ENCODE data around the gene NTMT2.

NTMT2 gene

GRCh38 chr1:170209125-170209524, 63.4 kb downstream of the NTMT2 start:
- no peak for TF ChIP-seq POLR2A (IDR thresholded peaks at IDR 0.05; ENCODE audit: low read depth, low read length)
- no peak for DNase-seq (ENCODE audit: insufficient read length, low spot score)
- no peak for FAIRE-seq

GRCh38 chr1:170210142-170210541, 64.4 kb downstream of the NTMT2 start:
- no peak for TF ChIP-seq POLR2A (IDR thresholded peaks at IDR 0.05; ENCODE audit: low read depth, low read length)
- no peak for DNase-seq (ENCODE audit: insufficient read length, low spot score)
- FAIRE-seq = no peak

GRCh38 chr1:170213596-170213995, 67.8 kb downstream of the NTMT2 start:
- DNase-seq (ENCODE audit: insufficient read length, low spot score) (no peak), FAIRE-seq (no peak)
- no peak for TF ChIP-seq POLR2A (IDR thresholded peaks at IDR 0.05; ENCODE audit: low read depth, low read length)

GRCh38 chr1:170214117-170215032, 68.6 kb downstream of the NTMT2 start:
- FAIRE-seq (no peak), DNase-seq (ENCODE audit: insufficient read length, low spot score) (no peak)
- TF ChIP-seq POLR2A (IDR thresholded peaks at IDR 0.05; ENCODE audit: low read depth, low read length) = no peak

DNA sequence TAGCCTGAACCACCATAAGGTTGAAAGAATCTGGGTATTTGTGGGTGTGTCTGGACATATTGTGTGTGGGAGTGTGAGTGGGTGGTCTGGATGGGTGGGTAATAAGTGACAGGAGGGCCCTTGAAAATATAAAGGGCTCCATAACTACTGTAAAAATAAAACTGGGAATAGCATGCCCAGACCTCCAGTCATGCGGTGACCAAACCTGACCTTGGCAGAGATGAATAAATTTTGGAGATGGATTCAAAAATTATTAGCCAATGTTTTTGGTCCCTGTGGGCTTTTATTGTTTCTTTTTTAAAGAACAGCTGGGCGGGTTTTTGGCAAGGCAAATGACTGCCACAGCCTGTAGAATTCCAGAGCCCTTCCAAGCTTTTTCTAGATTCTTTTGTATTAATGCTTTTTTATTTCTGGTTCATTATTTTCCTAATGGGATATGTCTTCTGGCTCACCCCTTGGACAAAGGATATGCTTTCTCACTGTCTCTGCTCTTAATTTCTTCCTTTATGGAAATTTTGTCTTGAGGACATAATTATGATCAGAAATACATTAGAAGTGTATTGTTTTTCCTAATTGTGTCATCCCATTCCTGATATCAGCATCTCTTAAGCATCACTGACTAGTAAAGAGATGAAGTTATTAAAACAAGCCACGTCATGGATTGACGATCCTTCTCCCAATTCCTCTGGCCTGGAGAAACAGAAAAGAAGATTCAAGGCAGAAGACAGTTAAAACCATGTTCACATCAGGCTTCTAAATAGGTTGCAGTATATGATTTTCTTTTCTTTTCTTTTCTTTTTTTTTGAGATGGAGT, 69.5 kb downstream of the NTMT2 start:
- FAIRE-seq = no peak
- DNase-seq (ENCODE audit: insufficient read length, low spot score) = no peak

GRCh38 chr1:170217517-170218256, 71.9 kb downstream of the NTMT2 start:
- FAIRE-seq (no peak), DNase-seq (ENCODE audit: insufficient read length, low spot score) (no peak)
- TF ChIP-seq POLR2A (IDR thresholded peaks at IDR 0.05; ENCODE audit: low read depth, low read length) = no peak

More for the DNA sequence above, 69.5 kb downstream of the NTMT2 start:
- no peak for TF ChIP-seq POLR2A (IDR thresholded peaks at IDR 0.05; ENCODE audit: low read depth, low read length)

GRCh38 chr1:170218257-170218650, 72.5 kb downstream of the NTMT2 start:
- DNase-seq (ENCODE audit: insufficient read length, low spot score) (no peak), FAIRE-seq (no peak)
- no peak for TF ChIP-seq POLR2A (IDR thresholded peaks at IDR 0.05; ENCODE audit: low read depth, low read length)
